Measurements from ENCODE around the gene DEFB116. TPM values are rescaled to one million over a fixed set of nuclear protein-coding genes. Genes with fewer than 3 reads are reported as not detected.

The DEFB116 gene
- total and polyA plus RNA-seq, 2 of the 4 experiments (the other 2 are of a cell fraction): not detected

- intact Hi-C loops (cut with micrococcal nuclease) (no loop called here), in situ Hi-C loops (cut with MboI; ENCODE audit: low sequenced_read_pairs) (no loop called here), dilution Hi-C loops (cut with HindIII; ENCODE audit: low sequenced_read_pairs, unreplicated experiment) (no loop called here)
- no peak overlapping the region for H3K27ac ChIP-seq (ENCODE audit: insufficient read depth, low read length)
- no peak for TF ChIP-seq RAD21 (IDR thresholded peaks at IDR 0.05; ENCODE audit: low read length)
- TF ChIP-seq CTCF (conservative IDR thresholded peaks at IDR 0.05; ENCODE audit: low read depth, low read length): no peak
- no peak for TF ChIP-seq BHLHE40 (IDR thresholded peaks at IDR 0.05; ENCODE audit: low read depth, low read length)
- no peak for TF ChIP-seq ELK1 (IDR thresholded peaks at IDR 0.05; ENCODE audit: borderline replicate concordance, low read depth, low read length)
- no peak for TF ChIP-seq RCOR1 (IDR thresholded peaks at IDR 0.05; ENCODE audit: insufficient replicate concordance, low read length)
- no peak for TF ChIP-seq CEBPB (IDR thresholded peaks at IDR 0.05; ENCODE audit: low read depth, low read length)
- TF ChIP-seq NFE2L2 (IDR thresholded peaks at IDR 0.05; ENCODE audit: low read depth, low read length): no peak
- TF ChIP-seq, protein P1, sequence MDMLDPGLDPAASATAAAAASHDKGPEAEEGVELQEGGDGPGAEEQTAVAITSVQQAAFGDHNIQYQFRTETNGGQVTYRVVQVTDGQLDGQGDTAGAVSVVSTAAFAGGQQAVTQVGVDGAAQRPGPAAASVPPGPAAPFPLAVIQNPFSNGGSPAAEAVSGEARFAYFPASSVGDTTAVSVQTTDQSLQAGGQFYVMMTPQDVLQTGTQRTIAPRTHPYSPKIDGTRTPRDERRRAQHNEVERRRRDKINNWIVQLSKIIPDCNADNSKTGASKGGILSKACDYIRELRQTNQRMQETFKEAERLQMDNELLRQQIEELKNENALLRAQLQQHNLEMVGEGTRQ (IDR thresholded peaks at IDR 0.05; ENCODE audit: low read depth, low read length): no peak
- TF ChIP-seq RFX5 (IDR thresholded peaks at IDR 0.05; ENCODE audit: low read depth, low read length): no peak
- TF ChIP-seq CHD1 (IDR thresholded peaks at IDR 0.05; ENCODE audit: low read depth, low read length): no peak
- TF ChIP-seq MXI1 (IDR thresholded peaks at IDR 0.05; ENCODE audit: borderline replicate concordance, low read depth, low read length): no peak
- H3K4me1 ChIP-seq (ENCODE audit: control insufficient read depth, insufficient read depth, low read length): no peaks in the 10 kb centered on the region
- H3K4me3 ChIP-seq (ENCODE audit: insufficient read depth, low read depth, low read length): no peak overlapping the region
- 71% methylated on average over 11 of the region's 20 CpGs; no CpG with 5 or more reads in 1 of the 2 experiments for WGBS, 2 experiments (ENCODE audit: extremely low coverage in 2 of 2, insufficient read length in 1 of 2)
- no peak for ATAC-seq (ENCODE audit: low read depth)
- H3K9me1 ChIP-seq (ENCODE audit: insufficient read depth, low read length): no peaks in the 10 kb centered on the region
- no peak overlapping the region for H2BK15ac ChIP-seq (ENCODE audit: low read depth, low read length)
- H3K36me3 ChIP-seq (ENCODE audit: control insufficient read depth, insufficient read depth, low read length): no peaks in the 10 kb centered on the region
- H4K20me1 ChIP-seq (ENCODE audit: insufficient read depth, low read length): no peaks in the 10 kb centered on the region
- no peak overlapping the region for H4K8ac ChIP-seq (ENCODE audit: low read depth in 2 of 2, low read length in 2 of 2)
- H3K14ac ChIP-seq (replicated peaks; ENCODE audit: low read depth, low read length): no peak overlapping the region
- no peaks in the 10 kb centered on the region for H3K27me3 ChIP-seq (ENCODE audit: control insufficient read depth, insufficient read depth, low read length)
- no peak overlapping the region for H2BK5ac ChIP-seq (ENCODE audit: low read depth, low read length, poor library complexity, severe bottlenecking)
- H3K9me3 ChIP-seq (ENCODE audit: control insufficient read depth, insufficient read depth, low read length): peaks cover 27% of the 10 kb centered on the region
- POLR2A ChIA-PET (ENCODE audit: unreplicated experiment): no interaction called here
- H2AK9ac ChIP-seq (replicated peaks; ENCODE audit: low read depth, low read length, poor library complexity): no peak overlapping the region
- no peak overlapping the region for H2AFZ ChIP-seq (replicated peaks; ENCODE audit: low read length, poor library complexity)
- no peak overlapping the region for H3K4me2 ChIP-seq (ENCODE audit: low read depth, low read length)
- DNase-seq: no peak
- H3K18ac ChIP-seq (ENCODE audit: low read depth, low read length): no peak overlapping the region
- H3K23ac ChIP-seq (ENCODE audit: low read depth, low read length): no peak overlapping the region
- H2BK20ac ChIP-seq (ENCODE audit: low read depth, low read length): no peak overlapping the region
- H3K79me1 ChIP-seq (ENCODE audit: low read depth in 1 of 2, low read length in 2 of 2): no peaks in the 10 kb centered on the region
- BruUV-seq (replicated peaks): no TSS peak
- no peak overlapping the region for H4K5ac ChIP-seq (ENCODE audit: low read depth, low read length)
- no peak overlapping the region for H2BK120ac ChIP-seq (ENCODE audit: low read depth, low read length)
- H4K91ac ChIP-seq (ENCODE audit: insufficient read depth, low read depth, low read length): no peak overlapping the region
- no peak overlapping the region for H3K9ac ChIP-seq (ENCODE audit: low read depth, low read length)
- H3K4ac ChIP-seq (ENCODE audit: low read depth, low read length): no peak overlapping the region
- no peak overlapping the region for H2AK5ac ChIP-seq (ENCODE audit: low read depth, low read length)
- H3K56ac ChIP-seq (ENCODE audit: extremely low read depth, insufficient read depth, low read length): no peak overlapping the region
- CTCF ChIA-PET: no interaction called here
Observed at GRCh38 chr20:31274441-31274840, 33.9 kb downstream of the DEFB116 start.

All from IMR-90 (cell line).